GM12878 (cell line): Measurements from ENCODE around the gene ACADVL. TPM values are rescaled to one million over a fixed set of nuclear protein-coding genes. Genes with fewer than 3 reads are reported as not detected.
A peak's percentile ranks its signal among the peaks of the same experiment; 100 is the strongest.

ENCODE experiments used
- ATF7 ChIP-seq: fragments of 450-650 bp; IDR thresholded peaks from 2 replicates; pipeline ENCODE4 v1.6.1; 2016; ENCODE audit warnings: low read depth, mild to moderate bottlenecking
- BACH1 ChIP-seq: fragments of 450-650 bp; IDR thresholded peaks from 2 replicates; pipeline ENCODE4 v1.6.1; 2017; ENCODE audit warnings: mild to moderate bottlenecking, borderline replicate concordance
- CHD1 ChIP-seq: IDR thresholded peaks from 2 replicates; pipeline ENCODE4 v1.6.1; 2012; ENCODE audit warnings: low read depth, low read length, improper control_type of control experiment
- CHD2 ChIP-seq: IDR thresholded peaks from 2 replicates; pipeline ENCODE4 v1.6.1; 2011; ENCODE audit warnings: low read depth, low read length, improper control_type of control experiment, borderline replicate concordance
- CREB1 ChIP-seq: IDR thresholded peaks from 2 replicates; pipeline ENCODE4 v1.6.1; 2012; ENCODE audit warnings: low read depth, mild to moderate bottlenecking, inconsistent platforms
- EGR1 ChIP-seq, 2 experiments: IDR thresholded peaks; 1 replicate in 1 of 2; 2 replicates in 1 of 2; pipeline ENCODE4 v1.6.1; 2011 to 2012; ENCODE audit warnings: low read depth in 2 of 2, low read length in 2 of 2, borderline replicate concordance in 1 of 2, mild to moderate bottlenecking in 1 of 2, moderate library complexity in 1 of 2
- EZH2 ChIP-seq: IDR thresholded peaks from 2 replicates; pipeline ENCODE4 v1.6.1; 2012; ENCODE audit warnings: low read depth, mild to moderate bottlenecking, control low read depth, inconsistent platforms, low read length, borderline replicate concordance; ENCODE audit not compliant: control insufficient read depth
- FOXK2 ChIP-seq: fragments of 450-650 bp; IDR thresholded peaks from 2 replicates; pipeline ENCODE4 v1.6.1; 2017; ENCODE audit warnings: mild to moderate bottlenecking, moderate library complexity
- MEF2A ChIP-seq: IDR thresholded peaks from 2 replicates; pipeline ENCODE4 v1.6.1; 2011; ENCODE audit warnings: low read depth, mild to moderate bottlenecking, low read length, moderate library complexity; ENCODE audit not compliant: insufficient read depth
- MXI1 ChIP-seq: fragments of 150-350 bp; IDR thresholded peaks from 2 replicates; pipeline ENCODE4 v1.6.1; 2011; ENCODE audit warnings: low read depth, mild to moderate bottlenecking, inconsistent platforms, low read length, improper control_type of control experiment
- MYC ChIP-seq: IDR thresholded peaks from 2 replicates; pipeline ENCODE4 v1.6.1; 2011; ENCODE audit warnings: mild to moderate bottlenecking, low read length, moderate library complexity, inconsistent platforms; ENCODE audit not compliant: insufficient read depth, insufficient replicate concordance, insufficient read length, severe bottlenecking
- NFXL1 ChIP-seq: fragments of 450-650 bp; IDR thresholded peaks from 2 replicates; pipeline ENCODE4 v1.6.1; 2017; ENCODE audit warnings: antibody characterized with exemption, mild to moderate bottlenecking, borderline replicate concordance
- NKRF ChIP-seq: fragments of 450-650 bp; conservative IDR thresholded peaks from 2 replicates; pipeline ENCODE4 v1.6.1; 2017; ENCODE audit warnings: mild to moderate bottlenecking, moderate library complexity
- NR2C1 ChIP-seq: fragments of 450-650 bp; IDR thresholded peaks from 2 replicates; pipeline ENCODE4 v1.6.1; 2017; ENCODE audit warnings: antibody characterized with exemption, mild to moderate bottlenecking, moderate library complexity
- PML ChIP-seq: IDR thresholded peaks from 2 replicates; pipeline ENCODE4 v1.6.1; 2012; ENCODE audit warnings: low read length, inconsistent platforms
- RAD21 ChIP-seq: IDR thresholded peaks from 2 replicates; pipeline ENCODE4 v1.6.1; 2011; ENCODE audit warnings: mild to moderate bottlenecking, low read depth, low read length, moderate library complexity; ENCODE audit not compliant: insufficient read depth
- RUNX3 ChIP-seq: IDR thresholded peaks from 2 replicates; pipeline ENCODE4 v1.6.1; 2012; ENCODE audit warnings: low read length, inconsistent platforms
- SMAD1 ChIP-seq: fragments of 450-650 bp; IDR thresholded peaks from 2 replicates; pipeline ENCODE4 v1.6.1; 2018; ENCODE audit warnings: mild to moderate bottlenecking, low read depth; ENCODE audit not compliant: partially characterized antibody
- SMC3 ChIP-seq: IDR thresholded peaks from 2 replicates; pipeline ENCODE4 v1.6.1; 2011; ENCODE audit warnings: low read length, improper control_type of control experiment, borderline replicate concordance
- SPI1 ChIP-seq: IDR thresholded peaks from 2 replicates; pipeline ENCODE4 v1.6.1; 2011; ENCODE audit warnings: low read depth, mild to moderate bottlenecking, low read length, moderate library complexity, borderline replicate concordance; ENCODE audit not compliant: insufficient read depth
- TBL1XR1 ChIP-seq: IDR thresholded peaks from 2 replicates; pipeline ENCODE4 v1.6.1; 2012; ENCODE audit warnings: low read depth, low read length, improper control_type of control experiment
- ZBTB33 ChIP-seq: fragments of 450-650 bp; IDR thresholded peaks from 2 replicates; pipeline ENCODE4 v1.6.1; 2017; ENCODE audit warnings: mild to moderate bottlenecking
- ZNF274 ChIP-seq: IDR thresholded peaks from one replicate; pipeline ENCODE4 v1.8.0; 2011; ENCODE audit not compliant: insufficient read length, insufficient read depth
- polyA plus RNA-seq, 11 experiments: library from polyadenylated mRNA; depleted of rRNA in 4 of 11; unstranded in 6 of 11; stranded (reverse) in 5 of 11; fragments of >200 nt; fragmentation: Nextera tagmentation in 4 of 11; fragmentation: Illumina TruSeq in 1 of 11; extraction: Ambion mirVana in 4 of 11; extraction: Trizol in 1 of 11; gene quantifications; 1 replicate in 1 of 11; 2 replicates in 10 of 11; pipeline versions ENCODE4 v1.2.1 to v1.2.3, GENCODE V29; 2011 to 2016; ENCODE audit warnings: inconsistent platforms in 2 of 11, missing spikeins in 2 of 11, low read depth in 1 of 11
- total RNA-seq, 4 experiments: library from RNA; depleted of rRNA in 3 of 4; stranded (reverse); fragments of >200 nt in 3 of 4; fragmentation: Illumina TruSeq in 1 of 4; extraction: Trizol in 1 of 4; gene quantifications; 2 replicates each; pipeline versions ENCODE4 v1.2.1 to v1.2.3, GENCODE V29; 2013 to 2021
- TF ChIP-seq, protein P1 (sequence below): IDR thresholded peaks from 2 replicates; pipeline ENCODE4 v1.6.1; 2011; ENCODE audit warnings: low read depth, low read length, improper control_type of control experiment, borderline replicate concordance
- TF ChIP-seq, protein P2 (sequence below): IDR thresholded peaks from 2 replicates; pipeline ENCODE4 v1.6.1; 2011; ENCODE audit warnings: mild to moderate bottlenecking, low read depth, low read length, moderate library complexity; ENCODE audit not compliant: insufficient replicate concordance

The ACADVL gene
- total and polyA plus RNA-seq, 10 of the 15 experiments (the other 5 are each of a cell fraction or from before 2014, with no cell fraction given) = 25.4 to 232 (median 180) TPM

DNA sequence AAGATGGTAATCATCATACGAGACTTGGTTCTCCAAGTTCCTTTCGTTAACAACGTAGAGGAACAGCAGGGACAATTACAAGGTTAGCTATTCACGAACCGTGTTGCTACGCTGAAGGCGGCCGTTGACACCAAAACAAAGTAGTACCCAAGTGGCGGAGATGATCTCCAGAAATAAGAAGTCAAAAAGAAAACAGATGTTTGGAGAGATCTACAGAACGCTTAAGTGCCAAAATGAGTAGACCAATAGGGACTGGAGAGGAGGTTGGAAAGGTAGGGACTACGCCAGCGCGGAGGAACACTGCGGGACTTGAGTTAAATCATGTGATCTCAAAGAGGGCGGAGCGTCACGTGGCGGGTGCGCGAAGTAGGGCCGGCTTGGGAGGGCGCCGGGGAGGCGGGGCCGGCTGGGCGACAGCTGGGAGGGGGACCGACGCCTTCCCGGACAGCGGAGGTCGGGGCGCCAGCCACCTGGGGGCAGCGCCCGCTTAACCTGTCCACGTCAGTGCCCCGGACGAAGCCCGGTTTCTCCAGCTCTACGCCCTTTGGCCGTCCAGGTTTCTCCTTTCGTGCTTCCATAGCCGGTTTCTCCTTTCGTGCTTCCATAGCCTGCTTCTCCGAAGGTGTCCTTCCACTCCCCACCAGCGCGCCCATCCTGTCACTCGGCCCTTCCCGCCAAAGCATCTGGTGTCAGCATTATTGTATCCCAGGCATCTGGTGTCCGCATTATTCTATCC lies 23.1 kb downstream of the ACADVL start (continued):
- TF ChIP-seq ZBTB33 = 0 out of 2 replicates have a peak, but pooled peaks have one; percentile 40
- TF ChIP-seq RAD21 = no peak
- TF ChIP-seq MXI1 = no peak
- TF ChIP-seq CHD1 = no peak
- no peak for TF ChIP-seq ZNF274
- TF ChIP-seq EGR1 (IDR thresholded peaks at IDR 0.05; ENCODE audit: borderline replicate concordance in 1 of 2, low read depth in 2 of 2, low read length in 2 of 2) = peak in 1 of 2 experiments; percentile 67; a peak in 1 of 3 replicates
- peak; percentile 78 for TF ChIP-seq BACH1
- TF ChIP-seq SMAD1 = no peak
- no peak for TF ChIP-seq NFXL1
- peak; percentile 60 for TF ChIP-seq NR2C1
- TF ChIP-seq FOXK2 = peak; percentile 84
- TF ChIP-seq RUNX3 = peak; percentile 90
- TF ChIP-seq TBL1XR1 = 0 out of 2 replicates have a peak, but pooled peaks have one; percentile 58
- TF ChIP-seq, protein P1, sequence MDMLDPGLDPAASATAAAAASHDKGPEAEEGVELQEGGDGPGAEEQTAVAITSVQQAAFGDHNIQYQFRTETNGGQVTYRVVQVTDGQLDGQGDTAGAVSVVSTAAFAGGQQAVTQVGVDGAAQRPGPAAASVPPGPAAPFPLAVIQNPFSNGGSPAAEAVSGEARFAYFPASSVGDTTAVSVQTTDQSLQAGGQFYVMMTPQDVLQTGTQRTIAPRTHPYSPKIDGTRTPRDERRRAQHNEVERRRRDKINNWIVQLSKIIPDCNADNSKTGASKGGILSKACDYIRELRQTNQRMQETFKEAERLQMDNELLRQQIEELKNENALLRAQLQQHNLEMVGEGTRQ = peak; percentile 97
- TF ChIP-seq CREB1 = peak; percentile 86
- TF ChIP-seq SMC3 = no peak
- TF ChIP-seq SPI1 = no peak
- TF ChIP-seq PML = peak; percentile 93
- TF ChIP-seq, protein P2, sequence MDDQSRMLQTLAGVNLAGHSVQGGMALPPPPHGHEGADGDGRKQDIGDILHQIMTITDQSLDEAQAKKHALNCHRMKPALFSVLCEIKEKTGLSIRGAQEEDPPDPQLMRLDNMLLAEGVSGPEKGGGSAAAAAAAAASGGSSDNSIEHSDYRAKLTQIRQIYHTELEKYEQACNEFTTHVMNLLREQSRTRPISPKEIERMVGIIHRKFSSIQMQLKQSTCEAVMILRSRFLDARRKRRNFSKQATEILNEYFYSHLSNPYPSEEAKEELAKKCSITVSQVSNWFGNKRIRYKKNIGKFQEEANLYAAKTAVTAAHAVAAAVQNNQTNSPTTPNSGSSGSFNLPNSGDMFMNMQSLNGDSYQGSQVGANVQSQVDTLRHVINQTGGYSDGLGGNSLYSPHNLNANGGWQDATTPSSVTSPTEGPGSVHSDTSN = peak; percentile 84
- TF ChIP-seq ATF7 = peak; percentile 87
- no peak for TF ChIP-seq EZH2
- TF ChIP-seq NKRF = peak; percentile 98
- TF ChIP-seq CHD2 = peak; percentile 96
- TF ChIP-seq MYC = peak; percentile 65
- TF ChIP-seq MEF2A = peak; percentile 44; the same call in 1 of the 2 replicates
